Ovary (tissue), 3 donors: ENCODE measurements around the gene RNF10.

Source experiments
- POLR2A ChIP-seq: fragments of 450-650 bp; IDR thresholded peaks from one replicate; pipeline ENCODE4 v1.6.1; 2017; ENCODE audit warnings: antibody characterized with exemption, mild to moderate bottlenecking, moderate library complexity
- TF ChIP-seq, protein P1 (sequence below), 3 donors: fragments of 450-650 bp in 2 of 3; fragments of 200-600 bp in 1 of 3; IDR thresholded peaks; one replicate each; pipeline versions ENCODE4 v1.5.1 to v1.8.0; 2016 to 2022; ENCODE audit warnings: antibody characterized with exemption in 3 of 3, mild to moderate bottlenecking in 1 of 3
- donor health status: DM: no; HTN: no; CAD: no.

DNA sequence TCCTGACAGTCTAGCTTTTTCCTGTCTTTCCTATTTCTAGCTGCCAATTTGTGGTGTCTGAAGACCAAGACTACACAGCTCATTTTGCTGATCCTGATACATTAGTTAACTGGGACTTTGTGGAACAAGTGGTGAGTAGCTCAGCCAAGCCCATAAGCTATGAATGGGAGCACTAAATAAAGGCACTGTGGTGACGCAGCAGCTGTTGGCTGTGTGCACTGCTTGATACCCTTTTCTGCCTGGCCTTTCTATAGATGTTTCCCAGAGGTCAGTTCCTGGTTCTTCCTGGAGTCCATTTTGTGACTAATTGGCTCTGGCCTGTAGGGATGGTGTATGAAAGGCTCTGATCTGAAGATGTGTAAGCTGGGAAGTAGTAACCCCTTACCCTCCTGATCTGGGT, 20.5 kb downstream of the RNF10 start:
- TF ChIP-seq, protein P1, sequence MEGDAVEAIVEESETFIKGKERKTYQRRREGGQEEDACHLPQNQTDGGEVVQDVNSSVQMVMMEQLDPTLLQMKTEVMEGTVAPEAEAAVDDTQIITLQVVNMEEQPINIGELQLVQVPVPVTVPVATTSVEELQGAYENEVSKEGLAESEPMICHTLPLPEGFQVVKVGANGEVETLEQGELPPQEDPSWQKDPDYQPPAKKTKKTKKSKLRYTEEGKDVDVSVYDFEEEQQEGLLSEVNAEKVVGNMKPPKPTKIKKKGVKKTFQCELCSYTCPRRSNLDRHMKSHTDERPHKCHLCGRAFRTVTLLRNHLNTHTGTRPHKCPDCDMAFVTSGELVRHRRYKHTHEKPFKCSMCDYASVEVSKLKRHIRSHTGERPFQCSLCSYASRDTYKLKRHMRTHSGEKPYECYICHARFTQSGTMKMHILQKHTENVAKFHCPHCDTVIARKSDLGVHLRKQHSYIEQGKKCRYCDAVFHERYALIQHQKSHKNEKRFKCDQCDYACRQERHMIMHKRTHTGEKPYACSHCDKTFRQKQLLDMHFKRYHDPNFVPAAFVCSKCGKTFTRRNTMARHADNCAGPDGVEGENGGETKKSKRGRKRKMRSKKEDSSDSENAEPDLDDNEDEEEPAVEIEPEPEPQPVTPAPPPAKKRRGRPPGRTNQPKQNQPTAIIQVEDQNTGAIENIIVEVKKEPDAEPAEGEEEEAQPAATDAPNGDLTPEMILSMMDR (IDR thresholded peaks at IDR 0.05), result no peak
- TF ChIP-seq POLR2A, result no peak
